Cardiac muscle cell (in vitro differentiated cells and primary cell): ENCODE data around the gene UQCRC2. TPM values are rescaled to one million over a fixed set of nuclear protein-coding genes. Genes with fewer than 3 reads are reported as not detected.

Source experiments
- DNase-seq, 2 donors: peaks; one replicate each; pipeline versions ENCODE4 v3.0.0 to v3.0.0-alpha.2; 2010 to 2017; ENCODE audit warnings: low read depth in 1 of 2, low spot score in 1 of 2
- H3K27ac ChIP-seq: fragments of 200-600 bp; sonication (generic); 2 replicates; pipeline ENCODE4 v1.5.1; 2016
- H3K27me3 ChIP-seq: fragments of 200-600 bp; sonication (generic); 2 replicates; pipeline ENCODE4 v1.6.0; 2016; ENCODE audit warnings: control low read depth
- H3K36me3 ChIP-seq: fragments of 200-600 bp; sonication (generic); 2 replicates; pipeline ENCODE4 v1.5.1; 2016; ENCODE audit warnings: control low read depth
- H3K4me1 ChIP-seq: fragments of 200-600 bp; sonication (generic); 2 replicates; pipeline ENCODE4 v1.8.1; 2017; ENCODE audit warnings: low read depth, mild to moderate bottlenecking, mixed run types
- H3K4me3 ChIP-seq: fragments of 200-600 bp; sonication (generic); 2 replicates; pipeline ENCODE4 v1.5.1; 2016; ENCODE audit warnings: mild to moderate bottlenecking
- H3K9me3 ChIP-seq: fragments of 200-600 bp; sonication (generic); 2 replicates; pipeline ENCODE4 v1.5.1; 2017; ENCODE audit warnings: low read depth, mild to moderate bottlenecking, control low read depth
- polyA plus RNA-seq: library from polyadenylated mRNA; unstranded; fragments of >200 nt; fragmentation: Nextera tagmentation; extraction: Ambion mirVana; gene quantifications from 2 replicates; pipeline ENCODE4 v1.2.1, GENCODE V29; 2016
- total RNA-seq: library from RNA; depleted of rRNA; stranded (reverse); fragments of >200 nt; gene quantifications from 2 replicates; pipeline ENCODE4 v1.2.3, GENCODE V29; 2016
- TF ChIP-seq, protein P1 (sequence below): IDR thresholded peaks from 2 replicates; pipeline ENCODE4 v1.5.1; 2012; ENCODE audit warnings: low read depth, mild to moderate bottlenecking, low read length

Gene UQCRC2
- total and polyA plus RNA-seq, 2 experiments from 2014 or later: 248 to 338 TPM

DNA sequence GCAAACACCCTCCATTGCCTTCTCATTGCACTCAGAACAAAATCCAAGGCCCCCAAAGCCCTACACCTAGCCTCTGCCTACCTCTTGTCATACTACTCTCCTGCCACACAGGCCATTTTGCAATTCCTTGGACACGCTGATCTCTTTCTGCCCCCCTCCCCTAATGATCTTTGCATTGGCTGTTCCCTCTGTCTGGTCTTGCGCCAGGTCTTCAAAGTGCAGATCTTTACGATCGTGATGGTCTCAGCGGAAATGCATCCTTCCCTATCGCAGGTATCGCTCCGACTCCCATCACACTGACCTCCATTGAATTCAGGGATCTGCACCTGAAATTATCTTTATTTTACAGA, 54.0 kb downstream of the UQCRC2 start:
- Histone ChIP-seq H3K4me3 (peak overlapping the region; percentile 82), H3K9me3 (no peaks in the 10 kb centered on the region), H3K27ac (no peak overlapping the region), H3K4me1 (peaks cover 8% of the 10 kb centered on the region), H3K36me3 (no peaks in the 10 kb centered on the region), H3K27me3 (peaks cover 3% of the 10 kb centered on the region)
- DNase-seq: no peak
- TF ChIP-seq, protein P1, sequence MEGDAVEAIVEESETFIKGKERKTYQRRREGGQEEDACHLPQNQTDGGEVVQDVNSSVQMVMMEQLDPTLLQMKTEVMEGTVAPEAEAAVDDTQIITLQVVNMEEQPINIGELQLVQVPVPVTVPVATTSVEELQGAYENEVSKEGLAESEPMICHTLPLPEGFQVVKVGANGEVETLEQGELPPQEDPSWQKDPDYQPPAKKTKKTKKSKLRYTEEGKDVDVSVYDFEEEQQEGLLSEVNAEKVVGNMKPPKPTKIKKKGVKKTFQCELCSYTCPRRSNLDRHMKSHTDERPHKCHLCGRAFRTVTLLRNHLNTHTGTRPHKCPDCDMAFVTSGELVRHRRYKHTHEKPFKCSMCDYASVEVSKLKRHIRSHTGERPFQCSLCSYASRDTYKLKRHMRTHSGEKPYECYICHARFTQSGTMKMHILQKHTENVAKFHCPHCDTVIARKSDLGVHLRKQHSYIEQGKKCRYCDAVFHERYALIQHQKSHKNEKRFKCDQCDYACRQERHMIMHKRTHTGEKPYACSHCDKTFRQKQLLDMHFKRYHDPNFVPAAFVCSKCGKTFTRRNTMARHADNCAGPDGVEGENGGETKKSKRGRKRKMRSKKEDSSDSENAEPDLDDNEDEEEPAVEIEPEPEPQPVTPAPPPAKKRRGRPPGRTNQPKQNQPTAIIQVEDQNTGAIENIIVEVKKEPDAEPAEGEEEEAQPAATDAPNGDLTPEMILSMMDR: no peak

DNA sequence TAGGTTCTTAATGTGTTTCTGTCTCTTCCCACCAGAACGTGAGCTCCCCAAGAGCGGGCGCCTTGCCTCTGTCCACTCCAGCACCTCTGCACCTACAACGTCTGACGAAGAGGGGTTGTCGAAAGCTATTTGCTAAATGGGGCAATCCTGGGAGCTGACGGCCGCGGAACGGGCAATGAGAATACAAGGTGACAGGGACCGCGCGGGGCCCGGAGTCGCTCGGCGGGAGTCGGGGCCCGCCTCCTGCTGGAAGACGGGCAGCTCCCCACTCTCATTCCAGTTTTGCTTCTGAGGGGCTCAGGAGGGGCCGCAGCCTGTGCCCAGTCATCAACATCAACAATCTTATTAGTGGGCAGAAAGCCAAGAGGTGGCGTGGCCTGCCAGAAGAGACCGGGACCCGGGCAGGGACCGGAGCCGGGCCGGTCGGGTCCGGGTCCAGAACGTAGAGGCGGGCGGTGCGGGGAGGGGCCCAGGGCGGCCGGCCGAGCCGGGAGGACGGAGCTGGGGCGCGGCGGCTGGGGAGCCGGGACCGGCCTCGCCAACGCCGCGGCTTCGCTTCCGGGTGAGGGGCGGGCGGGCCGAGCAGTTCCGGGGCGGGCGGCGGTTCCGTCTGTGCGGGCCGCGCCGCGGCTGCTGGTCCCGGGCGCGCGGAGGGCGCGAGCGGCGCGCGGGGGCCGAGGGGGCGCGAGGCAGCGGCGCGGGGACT, 54.5 kb downstream of the UQCRC2 start, which contains the start of gene MOSMO:
MOSMO (plus strand) TSS at position 603 of the 706 bp plus-strand sequence. CDS start 191 bp downstream, outside the sequence.
- TF ChIP-seq, protein P1: no peak

DNA sequence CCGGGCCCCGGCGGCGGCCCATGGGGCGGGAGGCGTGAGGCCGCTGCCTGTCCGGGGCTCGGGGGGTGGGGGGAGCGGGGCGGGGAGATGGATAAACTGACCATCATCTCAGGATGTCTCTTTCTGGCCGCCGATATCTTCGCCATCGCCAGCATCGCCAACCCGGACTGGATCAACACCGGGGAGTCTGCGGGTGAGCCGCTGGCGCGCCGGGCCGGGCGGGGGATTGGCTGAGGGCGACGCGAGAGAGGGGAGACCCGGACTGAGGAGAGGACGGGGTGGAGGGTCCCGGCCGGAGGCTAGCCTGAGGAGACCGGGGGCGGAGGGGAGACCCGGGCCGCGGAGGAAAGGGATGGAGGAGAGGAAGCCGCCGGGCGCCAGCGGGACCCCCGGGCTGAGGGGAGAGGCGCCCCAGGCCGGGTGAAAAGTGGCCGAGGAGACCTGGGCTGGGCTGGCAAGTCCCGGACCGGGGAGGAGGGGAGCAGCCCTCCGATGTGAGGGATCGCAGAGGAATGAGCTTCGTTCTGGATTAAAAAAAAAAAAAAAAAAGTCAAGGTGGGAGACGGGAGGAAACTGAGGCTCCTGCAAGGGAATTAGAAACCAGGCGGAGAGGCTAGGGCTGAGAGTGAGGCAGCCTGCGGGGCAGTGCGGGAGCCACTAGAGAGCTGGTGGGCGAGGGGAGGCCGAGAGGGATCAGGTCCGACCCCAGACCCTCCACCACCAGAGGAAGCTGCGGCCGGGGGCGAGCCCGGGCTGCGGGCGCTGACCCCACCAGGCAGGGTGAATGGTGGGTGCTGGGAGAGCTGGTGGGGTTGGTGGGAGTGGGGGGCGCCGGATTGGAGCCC, 55.3 kb downstream of the UQCRC2 start:
- Histone ChIP-seq H3K4me1 (peaks cover 8% of the 10 kb centered on the region), H3K9me3 (no peaks in the 10 kb centered on the region), H3K27me3 (no peaks in the 10 kb centered on the region), H3K27ac (no peak overlapping the region), H3K4me3 (peak overlapping the region; percentile 82), H3K36me3 (no peaks in the 10 kb centered on the region)
- peak in 1 of 2 donors; percentile 35 for DNase-seq
- TF ChIP-seq, protein P1: no peak

More for the DNA sequence above, 54.5 kb downstream of the UQCRC2 start, which contains the start of gene MOSMO:
- no peaks in the 10 kb centered on the region for H3K9me3 ChIP-seq
- H3K4me1 ChIP-seq: peaks cover 8% of the 10 kb centered on the region
- H3K27me3 ChIP-seq: peaks cover 2% of the 10 kb centered on the region
- H3K4me3 ChIP-seq: peak within 1 kb of the TSS; percentile 82
- H3K27ac ChIP-seq: peak within 1 kb of the TSS; percentile 89
- no peaks in the 10 kb centered on the region for H3K36me3 ChIP-seq
- DNase-seq: peak; percentile 70 to 90

DNA sequence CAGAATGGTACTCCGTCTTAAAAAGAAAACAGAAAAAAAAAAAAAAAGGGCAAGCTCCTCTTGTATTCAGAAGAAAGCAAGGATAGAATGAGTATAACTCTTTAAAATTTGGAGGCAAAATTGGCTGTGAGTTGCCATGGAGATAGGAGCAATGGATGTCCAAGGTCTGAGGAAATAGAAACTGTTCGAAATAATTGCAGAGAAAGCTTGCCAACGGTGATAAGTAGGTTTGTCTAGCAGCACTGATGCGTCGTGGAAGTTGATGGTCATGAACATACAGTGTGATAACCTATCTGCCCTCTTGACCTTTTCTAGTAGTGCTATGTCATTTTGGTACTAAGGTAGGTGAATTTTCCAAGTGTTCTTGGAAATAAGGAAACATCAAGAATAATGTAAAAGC, 57.7 kb downstream of the UQCRC2 start:
- Histone ChIP-seq H3K4me1 (peaks cover 8% of the 10 kb centered on the region), H3K9me3 (no peaks in the 10 kb centered on the region), H3K27me3 (no peaks in the 10 kb centered on the region), H3K36me3 (no peaks in the 10 kb centered on the region), H3K4me3 (no peak overlapping the region), H3K27ac (no peak overlapping the region)
- DNase-seq: no peak
- TF ChIP-seq, protein P1: no peak

DNA sequence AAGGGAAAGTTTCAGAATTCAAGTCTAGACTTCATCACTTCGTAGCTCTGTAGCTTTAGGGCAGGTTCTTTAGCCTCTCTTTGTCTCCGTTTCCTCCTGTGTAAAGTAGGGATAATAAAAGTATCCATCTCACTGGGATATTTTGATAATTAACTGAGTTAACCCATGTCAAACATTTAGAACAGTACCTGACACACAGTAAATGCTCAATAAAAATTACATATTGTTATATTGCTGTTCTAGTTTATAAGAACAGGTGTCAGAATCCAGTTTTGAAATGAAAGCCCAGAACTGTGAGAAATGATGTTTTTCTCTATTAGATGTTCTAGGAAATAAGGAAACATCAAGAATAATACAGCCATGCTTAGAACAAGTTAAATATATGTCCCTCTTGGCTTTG, 59.1 kb downstream of the UQCRC2 start:
- no peak overlapping the region for H3K27ac ChIP-seq
- H3K36me3 ChIP-seq: no peaks in the 10 kb centered on the region
- peaks cover 16% of the 10 kb centered on the region for H3K4me1 ChIP-seq
- no peak for DNase-seq
- no peaks in the 10 kb centered on the region for H3K27me3 ChIP-seq
- H3K4me3 ChIP-seq: no peak overlapping the region
- TF ChIP-seq, protein P1: no peak
- no peaks in the 10 kb centered on the region for H3K9me3 ChIP-seq
